ENCODE results near the gene RPRD1A.
"Not testable (repeated sequence)": the region's sequence is repeated elsewhere in the genome, so short reads cannot be mapped to it uniquely, and the experiment has no call there.

RPRD1A gene

GRCh38 chr18:36031903-36032302 is 35.5 kb downstream of the RPRD1A start:
- no peak for DNase-seq (ENCODE audit: low read depth in 2 of 2)

GRCh38 chr18:36031407-36031806 is 36.0 kb downstream of the RPRD1A start:
- DNase-seq (ENCODE audit: low read depth in 2 of 2) = no peak

GRCh38 chr18:36028859-36029258 is 38.5 kb downstream of the RPRD1A start:
- DNase-seq (ENCODE audit: low read depth in 2 of 2) = no peak

DNA sequence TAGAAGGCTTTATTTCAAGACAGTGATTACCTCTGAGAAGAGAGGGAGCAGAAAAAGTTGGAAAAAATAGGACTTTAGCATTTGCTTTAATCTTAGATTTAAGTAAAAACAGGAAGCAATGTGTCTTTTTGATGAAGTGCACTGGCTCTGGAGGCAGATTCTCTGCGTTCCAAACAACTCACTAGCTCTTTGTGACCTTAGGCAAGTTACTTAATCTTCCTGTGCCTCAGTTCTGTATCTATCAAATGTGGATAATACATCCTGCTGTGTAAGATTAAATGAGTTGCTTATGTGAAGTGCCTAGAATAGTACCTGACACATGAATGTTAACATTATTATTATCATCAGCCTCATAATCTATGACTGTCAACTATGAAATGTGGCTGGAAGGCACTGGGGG is 42.3 kb downstream of the RPRD1A start:
- DNase-seq (ENCODE audit: low read depth in 2 of 2) = no peak

- not testable (repeated sequence) for DNase-seq (ENCODE audit: low read depth in 2 of 2)
Observed at GRCh38 chr18:36024241-36024640, 43.1 kb downstream of the RPRD1A start.

- no peak for DNase-seq (ENCODE audit: low read depth in 2 of 2)
Observed at GRCh38 chr18:36023336-36023735, 44.0 kb downstream of the RPRD1A start.

- DNase-seq (ENCODE audit: low read depth in 2 of 2) = no peak
Observed at GRCh38 chr18:36020174-36020711, 47.1 kb downstream of the RPRD1A start.

GRCh38 chr18:36017232-36017631 is 50.1 kb downstream of the RPRD1A start:
- no peak for DNase-seq (ENCODE audit: low read depth in 2 of 2)

DNA sequence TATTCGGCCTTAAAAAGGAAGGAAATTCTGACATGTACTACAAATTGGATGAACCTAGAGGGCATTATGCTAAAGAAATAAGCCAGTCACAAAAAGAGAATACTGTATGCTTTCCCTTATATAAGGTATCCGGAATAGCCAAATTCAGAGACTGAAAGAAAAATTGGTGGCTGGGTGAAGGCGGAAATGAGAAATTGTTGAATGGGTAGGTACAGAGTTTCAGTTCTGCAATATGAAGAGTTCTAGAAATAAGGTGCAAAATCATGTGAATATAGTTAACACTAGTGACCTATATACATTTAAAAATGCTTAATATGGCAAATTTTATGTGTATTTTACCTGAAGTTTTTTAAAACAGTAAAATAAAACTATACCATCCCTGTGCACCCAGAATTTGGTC is 51.7 kb downstream of the RPRD1A start:
- no peak for DNase-seq (ENCODE audit: low read depth in 2 of 2)

GRCh38 chr18:36012891-36013290 is 54.5 kb downstream of the RPRD1A start:
- no peak for DNase-seq (ENCODE audit: low read depth in 2 of 2)

GRCh38 chr18:36009214-36009613 is 58.1 kb downstream of the RPRD1A start:
- DNase-seq (ENCODE audit: low read depth in 2 of 2) = no peak

DNA sequence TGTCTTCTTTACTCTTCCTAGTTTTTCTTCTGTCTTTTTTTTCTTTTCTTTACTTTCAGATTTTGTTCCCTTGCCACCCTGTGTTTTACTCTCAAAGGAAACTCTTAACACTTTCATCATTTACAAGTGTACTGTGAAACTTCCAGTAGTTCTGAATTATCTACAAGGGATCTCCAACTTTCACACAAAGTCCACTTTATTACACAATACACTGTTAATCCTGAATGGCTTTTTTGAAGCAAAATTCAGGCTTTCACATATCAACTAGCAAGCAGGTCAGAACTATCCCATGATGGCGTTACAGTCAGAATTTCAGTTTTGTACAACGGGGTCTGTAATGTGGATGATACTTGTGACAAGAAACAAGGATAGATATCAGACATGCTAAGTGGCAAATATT is 60.4 kb downstream of the RPRD1A start:
- DNase-seq (ENCODE audit: low read depth in 2 of 2) = no peak

DNA sequence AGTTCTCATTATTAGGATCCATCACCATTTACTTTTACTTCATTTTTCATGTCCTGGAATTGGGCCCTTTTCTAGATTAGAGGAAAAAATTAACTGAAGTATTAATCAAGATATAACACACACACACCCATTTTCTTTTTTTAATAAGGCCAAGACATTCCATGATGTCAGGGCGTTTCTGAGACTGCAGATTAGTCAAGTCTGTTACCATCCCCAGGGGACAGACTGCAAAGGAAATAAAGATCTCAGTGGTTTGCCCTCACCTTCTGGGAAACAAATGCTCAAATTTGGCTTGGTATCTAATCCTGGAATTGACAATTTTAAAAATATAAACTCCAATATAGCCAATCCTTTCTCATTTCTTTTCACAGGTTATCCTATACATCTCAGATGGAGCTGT is 67.4 kb downstream of the RPRD1A start:
- DNase-seq (ENCODE audit: low read depth in 2 of 2) = no peak

DNA sequence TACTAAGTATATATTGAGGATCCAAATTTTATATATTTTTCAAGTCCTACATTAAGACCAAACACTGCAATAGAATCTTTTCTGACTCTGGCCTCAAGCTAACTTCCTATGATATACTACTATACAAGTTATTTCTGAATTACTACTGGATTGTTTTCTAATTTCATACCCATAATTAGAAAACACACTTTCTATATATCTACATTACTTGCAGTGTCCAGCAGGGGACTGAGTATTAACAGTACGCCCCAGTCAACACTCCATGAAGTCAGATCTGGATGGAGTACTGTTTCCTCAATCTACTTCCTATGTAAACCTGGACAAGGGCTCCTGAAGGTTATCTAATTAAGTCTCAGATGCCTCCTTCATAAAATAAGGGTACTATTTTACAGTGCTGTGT is 68.4 kb downstream of the RPRD1A start:
- no peak for DNase-seq (ENCODE audit: low read depth in 2 of 2)

GRCh38 chr18:35993013-35993412 is 74.3 kb downstream of the RPRD1A start:
- DNase-seq (ENCODE audit: low read depth in 2 of 2) = no peak

DNA sequence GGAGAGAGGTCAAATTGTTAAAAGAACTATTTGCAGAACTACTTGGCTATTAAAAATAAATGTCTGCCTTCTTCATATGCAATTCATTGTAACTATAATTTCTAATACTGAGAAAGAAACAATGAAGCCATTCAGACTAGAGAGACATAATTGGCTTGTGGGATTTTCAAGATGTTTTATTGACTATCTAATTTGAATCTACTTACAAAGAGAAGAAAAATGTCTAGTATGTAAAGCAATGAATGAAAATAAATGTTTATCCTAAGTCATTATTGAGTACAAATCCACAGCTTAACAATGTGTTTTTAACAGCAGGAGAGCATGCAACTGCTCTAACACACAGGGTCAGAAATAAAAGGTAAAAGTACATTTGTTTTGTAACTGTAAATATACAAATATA is 75.7 kb downstream of the RPRD1A start:
- no peak for DNase-seq (ENCODE audit: low read depth in 2 of 2)

GRCh38 chr18:35983818-35984217 is 83.5 kb downstream of the RPRD1A start:
- DNase-seq (ENCODE audit: low read depth in 2 of 2) = no peak

- no peak for DNase-seq (ENCODE audit: low read depth in 2 of 2)
Observed at GRCh38 chr18:35983147-35983546, 84.2 kb downstream of the RPRD1A start.

DNA sequence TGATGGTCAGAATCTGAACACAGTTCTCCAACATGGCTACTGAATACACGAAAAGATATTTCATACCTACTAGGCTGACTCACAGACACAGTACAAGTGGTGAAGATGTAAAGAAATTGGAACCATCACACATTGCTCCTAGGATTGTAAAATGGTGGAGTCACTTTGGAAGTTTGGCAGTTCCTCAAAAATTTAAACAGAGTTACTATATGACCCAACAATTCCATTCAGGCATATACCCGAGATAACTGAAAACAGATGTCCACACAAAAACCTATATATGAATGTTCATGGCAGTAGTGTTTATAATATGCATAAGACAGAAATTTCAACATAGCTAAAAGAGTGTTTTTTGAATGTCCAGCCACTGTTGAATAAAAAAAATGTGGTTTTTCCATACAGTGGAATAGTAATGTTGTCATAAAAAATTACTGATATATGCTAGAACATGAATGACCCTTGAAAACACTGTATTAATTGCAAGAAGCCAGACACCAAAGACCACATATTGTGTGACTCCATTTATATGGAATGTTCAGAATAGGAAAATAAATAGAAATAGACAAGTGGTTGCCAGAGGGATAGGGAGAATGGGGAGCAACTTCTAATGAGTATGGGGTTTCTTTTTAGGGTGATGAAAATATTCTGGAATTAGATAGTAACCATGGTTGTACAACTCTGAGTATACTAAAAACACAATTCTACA is 84.8 kb downstream of the RPRD1A start:
- DNase-seq (ENCODE audit: low read depth in 2 of 2) = no peak

DNA sequence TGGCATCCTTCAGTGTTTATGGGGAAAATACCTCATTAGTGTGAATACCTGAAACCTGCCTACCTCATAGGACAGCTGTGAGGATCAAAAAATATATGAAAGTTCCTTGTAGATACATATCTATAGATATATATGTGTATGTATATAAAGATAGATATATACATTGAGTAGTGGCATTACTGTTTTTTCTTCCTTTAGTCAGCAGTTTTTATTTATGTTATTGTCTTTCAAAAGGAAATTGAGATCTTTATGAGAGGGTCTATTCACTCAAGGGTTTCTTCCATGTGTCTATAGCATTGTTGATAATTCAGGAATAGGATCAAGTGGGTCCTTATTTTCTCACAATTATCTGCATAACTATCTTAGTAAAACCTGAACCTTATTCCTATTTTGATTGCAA is 88.2 kb downstream of the RPRD1A start:
- no peak for DNase-seq (ENCODE audit: low read depth in 2 of 2)

- no peak for DNase-seq (ENCODE audit: low read depth in 2 of 2)
Observed at GRCh38 chr18:35974181-35974580, 93.2 kb downstream of the RPRD1A start.

GRCh38 chr18:35973650-35974049 is 93.7 kb downstream of the RPRD1A start:
- DNase-seq (ENCODE audit: low read depth in 2 of 2) = no peak

- peak; percentile 81 to 89 for DNase-seq (ENCODE audit: low read depth in 2 of 2)
Observed at GRCh38 chr18:35972197-35973000, 95.0 kb downstream of the RPRD1A start, which contains the start of gene RMP24. Gene RMP24 (plus strand): TSS chr18:35972679.

Data from stimulated activated CD4-positive, alpha-beta T cell treated with anti-CD3 and anti-CD28 coated beads, Interleukin-1b, Interleukin-23, amount 100 ng/mL, for 1 hour (primary cell).